GM21447 (cell line): ENCODE data around the gene ZNF816.
"Not testable (repeated sequence)": the region's sequence is repeated elsewhere in the genome, so short reads cannot be mapped to it uniquely, and the experiment has no call there.

Experiments
- ATAC-seq: cut with Tn5 transposase; IDR thresholded peaks from one replicate; pipeline ENCODE4 v1.9.1; 2021; ENCODE audit not compliant: unreplicated experiment

The ZNF816 gene

GRCh38 chr19:52961981-52962380, 700 bp downstream of the ZNF816 start:
- peak; percentile 13 for ATAC-seq

GRCh38 chr19:52959613-52960295, 2.9 kb downstream of the ZNF816 start:
- ATAC-seq, result no peak

GRCh38 chr19:52957591-52957990, 5.1 kb downstream of the ZNF816 start:
- no peak for ATAC-seq

- ATAC-seq, result no peak
These were observed 5.8 kb downstream of the ZNF816 start for GRCh38 chr19:52956917-52957316.

- no peak for ATAC-seq
These were observed 13.3 kb downstream of the ZNF816 start for GRCh38 chr19:52949422-52949821.

GRCh38 chr19:52948025-52948770, 14.5 kb downstream of the ZNF816 start:
- ATAC-seq, result no peak

- ATAC-seq, result no peak
These were observed 16.1 kb downstream of the ZNF816 start for GRCh38 chr19:52946322-52947310.

- no peak for ATAC-seq
These were observed 16.9 kb downstream of the ZNF816 start for GRCh38 chr19:52945652-52946321.

- not testable (repeated sequence) for ATAC-seq
These were observed 17.8 kb downstream of the ZNF816 start for GRCh38 chr19:52944703-52945493.

- no peak for ATAC-seq
These were observed 18.6 kb downstream of the ZNF816 start for GRCh38 chr19:52943884-52944643.

- no peak for ATAC-seq
These were observed 19.4 kb downstream of the ZNF816 start for GRCh38 chr19:52943134-52943883.

GRCh38 chr19:52942386-52943133, 20.1 kb downstream of the ZNF816 start:
- peak; percentile 92 for ATAC-seq

- peak; percentile 4 for ATAC-seq
These were observed 20.7 kb downstream of the ZNF816 start for GRCh38 chr19:52941941-52942385.

GRCh38 chr19:52941523-52941922, 21.2 kb downstream of the ZNF816 start:
- not testable (repeated sequence) for ATAC-seq

- not testable (repeated sequence) for ATAC-seq
These were observed 21.8 kb downstream of the ZNF816 start for GRCh38 chr19:52940905-52941304.

- ATAC-seq, result no peak
These were observed 23.9 kb downstream of the ZNF816 start for GRCh38 chr19:52938761-52939160.

- no peak for ATAC-seq
These were observed 25.7 kb downstream of the ZNF816 start for GRCh38 chr19:52936954-52937325.
